ENCODE results near the gene OR2T27.

- TF ChIP-seq CTCF (IDR thresholded peaks at IDR 0.05) (no peak), POLR2A (IDR thresholded peaks at IDR 0.05) (no peak)
Observed at GRCh38 chr1:248625166-248625565, 30.2 kb downstream of the OR2T27 start.
